GDM1 (cell line): Measurements from ENCODE around the gene TP53I11.

Experiments
- DNase-seq: peaks from one replicate; lab custom pipeline; 2025; lab: John Stamatoyannopoulos, UW

Gene TP53I11

GRCh38 chr11:44885065-44885810 lies 65.4 kb downstream of the TP53I11 start:
- DNase-seq = no peak

- no peak for DNase-seq
Measured at GRCh38 chr11:44884056-44884455, 66.6 kb downstream of the TP53I11 start.

GRCh38 chr11:44883277-44883676 lies 67.4 kb downstream of the TP53I11 start:
- no peak for DNase-seq
